GM12878 (cell line): ENCODE results near the gene ARHGAP40. TPM values are rescaled to one million over a fixed set of nuclear protein-coding genes. Genes with fewer than 3 reads are reported as not detected.

Source experiments
- ATAC-seq: fragments of 200-7000 bp; cut with Tn5 transposase; 3 replicates; pipeline ENCODE4 v1.9.1; 2020; ENCODE audit warnings: mild to moderate bottlenecking, moderate library complexity
- BruUV-seq: library from RNA; stranded (reverse); fragments of 400-500 nt; replicated peaks from 2 replicates; lab custom pipeline; 2021; lab: Mats Ljungman, UMichigan
- CTCF ChIA-PET: fragments of 300-600 bp; sonication (Branson Sonifier 250); formaldehyde crosslinking; extraction: SDS; loops from one replicate; lab custom pipeline; 2021; ENCODE audit warnings: inconsistent platforms; lab: Yijun Ruan, JAX
- POLR2A ChIA-PET: fragments of 350-600 bp; formaldehyde crosslinking; extraction: SDS; loops from one replicate; lab custom pipeline; 2021; ENCODE audit warnings: inconsistent platforms; lab: Charles Lee
- RAD21 ChIA-PET: fragments of 300-600 bp; sonication (Branson Sonifier 250); formaldehyde crosslinking; loops from one replicate; lab custom pipeline; 2023; ENCODE audit warnings: antibody characterized with exemption; ENCODE audit not compliant: unreplicated experiment; lab: Charles Lee
- SMC1A ChIA-PET: fragments of 300-600 bp; sonication (Branson Sonifier 250); formaldehyde crosslinking; loops from one replicate; lab custom pipeline; 2023; ENCODE audit not compliant: unreplicated experiment, uncharacterized antibody; lab: Charles Lee
- DNase-seq: peaks from one replicate; pipeline ENCODE4 v3.0.0-alpha.2; 2011; ENCODE audit warnings: low read depth, low spot score
- FAIRE-seq: peaks from 3 replicates; lab custom pipeline; 2011; peaks lifted over from hg19 to GRCh38; lab: Jason Lieb, UNC
- H2AFZ ChIP-seq: 2 replicates; pipeline ENCODE4 v1.6.0; 2011; ENCODE audit warnings: low read depth, low read length, control low read depth; ENCODE audit not compliant: control insufficient read depth
- H3K27ac ChIP-seq: 2 replicates; pipeline ENCODE4 v1.5.1; 2011; ENCODE audit warnings: control low read depth; ENCODE audit not compliant: control insufficient read depth, insufficient read depth
- H3K27me3 ChIP-seq, 2 experiments: replicated peaks in 1 of 2; 2 replicates each; pipeline versions ENCODE4 v1.6.0 to v1.6.1; 2011; ENCODE audit warnings: low read length in 1 of 2; ENCODE audit not compliant: control insufficient read depth in 2 of 2, insufficient read depth in 2 of 2
- H3K36me3 ChIP-seq, 2 experiments: 2 replicates each; pipeline ENCODE4 v1.5.1; 2011; ENCODE audit warnings: low read length in 1 of 2; ENCODE audit not compliant: control insufficient read depth in 2 of 2, insufficient read depth in 2 of 2
- H3K4me1 ChIP-seq: 2 replicates; pipeline ENCODE4 v1.6.1; 2011; ENCODE audit warnings: mild to moderate bottlenecking, low read length, moderate library complexity, mixed read lengths; ENCODE audit not compliant: control insufficient read depth, insufficient read depth
- H3K4me2 ChIP-seq: 2 replicates; pipeline ENCODE4 v1.6.0; 2011; ENCODE audit warnings: control low read depth; ENCODE audit not compliant: control insufficient read depth, insufficient read depth
- H3K4me3 ChIP-seq: fragments of 200-600 bp; sonication (generic); 2 replicates; pipeline ENCODE4 v1.5.1; 2016
- H3K79me2 ChIP-seq: 2 replicates; pipeline ENCODE4 v1.6.0; 2011; ENCODE audit warnings: low read length; ENCODE audit not compliant: control insufficient read depth, insufficient read depth
- H3K9ac ChIP-seq: 2 replicates; pipeline ENCODE4 v1.8.0; 2011; ENCODE audit warnings: low read length, control low read depth, mixed read lengths; ENCODE audit not compliant: control insufficient read depth, insufficient read depth
- H3K9me3 ChIP-seq: replicated peaks from 3 replicates; pipeline ENCODE4 v1.5.1; 2011; ENCODE audit warnings: mild to moderate bottlenecking, low read length; ENCODE audit not compliant: control insufficient read depth, insufficient read depth
- H4K20me1 ChIP-seq: 2 replicates; pipeline ENCODE4 v1.6.0; 2011; ENCODE audit not compliant: control insufficient read depth, insufficient read depth
- ETV6 ChIP-seq, 2 experiments: fragments of 450-650 bp in 1 of 2; IDR thresholded peaks in 1 of 2; conservative IDR thresholded peaks in 1 of 2; 2 replicates each; pipeline ENCODE4 v1.6.1; 2014; ENCODE audit warnings: antibody characterized with exemption in 1 of 2, borderline replicate concordance in 1 of 2, low read depth in 1 of 2, mild to moderate bottlenecking in 1 of 2, moderate library complexity in 1 of 2
- JUNB ChIP-seq: IDR thresholded peaks from 2 replicates; pipeline ENCODE4 v1.6.1; 2016; ENCODE audit warnings: antibody characterized with exemption, mild to moderate bottlenecking
- MYB ChIP-seq: fragments of 150-350 bp; IDR thresholded peaks from 2 replicates; pipeline ENCODE4 v1.6.1; 2014; ENCODE audit warnings: mild to moderate bottlenecking, low read depth, low read length, borderline replicate concordance
- NBN ChIP-seq: fragments of 450-650 bp; IDR thresholded peaks from 2 replicates; pipeline ENCODE4 v1.6.1; 2016
- NFXL1 ChIP-seq: fragments of 450-650 bp; IDR thresholded peaks from 2 replicates; pipeline ENCODE4 v1.6.1; 2017; ENCODE audit warnings: antibody characterized with exemption, mild to moderate bottlenecking, borderline replicate concordance
- PAX5 ChIP-seq: IDR thresholded peaks from 2 replicates; pipeline ENCODE4 v1.6.1; 2011; ENCODE audit warnings: low read depth, low read length, borderline replicate concordance
- PBX3 ChIP-seq: IDR thresholded peaks from 2 replicates; pipeline ENCODE4 v1.6.1; 2011; ENCODE audit warnings: mild to moderate bottlenecking, low read depth, low read length, moderate library complexity; ENCODE audit not compliant: insufficient replicate concordance
- POLR2A ChIP-seq: IDR thresholded peaks from 2 replicates; pipeline ENCODE4 v1.6.1; 2011; ENCODE audit warnings: low read depth, mild to moderate bottlenecking, low read length
- POLR2AphosphoS5 ChIP-seq: IDR thresholded peaks from 2 replicates; pipeline ENCODE4 v1.6.1; 2011; ENCODE audit warnings: mild to moderate bottlenecking, low read length, inconsistent platforms
- RCOR1 ChIP-seq: conservative IDR thresholded peaks from 2 replicates; pipeline ENCODE4 v1.6.1; 2012; ENCODE audit warnings: low read depth, low read length, improper control_type of control experiment
- SP1 ChIP-seq: IDR thresholded peaks from one replicate; pipeline ENCODE4 v1.6.1; 2011; ENCODE audit warnings: low read depth, low read length
- SREBF1 ChIP-seq: IDR thresholded peaks from 2 replicates; pipeline ENCODE4 v1.6.1; 2012; ENCODE audit warnings: mild to moderate bottlenecking, low read length
- STAT3 ChIP-seq: IDR thresholded peaks from 2 replicates; pipeline ENCODE4 v1.6.1; 2011; ENCODE audit warnings: low read depth, low read length, improper control_type of control experiment
- TCF7 ChIP-seq: IDR thresholded peaks from 2 replicates; pipeline ENCODE4 v1.6.1; 2014; ENCODE audit warnings: antibody characterized with exemption, borderline replicate concordance
- ZNF622 ChIP-seq: fragments of 450-650 bp; IDR thresholded peaks from 2 replicates; pipeline ENCODE4 v1.6.1; 2017; ENCODE audit warnings: mild to moderate bottlenecking, inconsistent platforms
- WGBS: methylation state at CpG from one replicate; pipeline ENCODE4 v1.1.6; 2016; ENCODE audit warnings: low lambda C conversion rate; ENCODE audit not compliant: insufficient replicate concordance, insufficient coverage; ENCODE audit errors: missing lambda C conversion rate; 5-methylcytosine and 5-hydroxymethylcytosine counted together
- in situ Hi-C: fragments of 300-500 bp; cut with MboI; formaldehyde crosslinking; loops from 9 replicates; pipeline ENCODE4 v1.14.3; 2018; ENCODE audit warnings: mixed read lengths
- intact Hi-C: fragments of 100-400 bp; cut with micrococcal nuclease; formaldehyde crosslinking; loops from one replicate; pipeline ENCODE4 v1.14.2; 2022; ENCODE audit not compliant: unreplicated experiment
- polyA plus RNA-seq, 11 experiments: library from polyadenylated mRNA; depleted of rRNA in 4 of 11; unstranded in 6 of 11; stranded (reverse) in 5 of 11; fragments of >200 nt; fragmentation: Nextera tagmentation in 4 of 11; fragmentation: Illumina TruSeq in 1 of 11; extraction: Ambion mirVana in 4 of 11; extraction: Trizol in 1 of 11; gene quantifications; 1 replicate in 1 of 11; 2 replicates in 10 of 11; pipeline versions ENCODE4 v1.2.1 to v1.2.3, GENCODE V29; 2011 to 2016; ENCODE audit warnings: inconsistent platforms in 2 of 11, missing spikeins in 2 of 11, low read depth in 1 of 11
- total RNA-seq, 4 experiments: library from RNA; depleted of rRNA in 3 of 4; stranded (reverse); fragments of >200 nt in 3 of 4; fragmentation: Illumina TruSeq in 1 of 4; extraction: Trizol in 1 of 4; gene quantifications; 2 replicates each; pipeline versions ENCODE4 v1.2.1 to v1.2.3, GENCODE V29; 2013 to 2021
- TF ChIP-seq, protein P1 (sequence below): IDR thresholded peaks from 2 replicates; pipeline ENCODE4 v1.6.1; 2011; ENCODE audit warnings: low read depth, low read length, improper control_type of control experiment, borderline replicate concordance
- TF ChIP-seq, protein P2 (sequence below): IDR thresholded peaks from 2 replicates; pipeline ENCODE4 v1.6.1; 2012; ENCODE audit warnings: low read depth, low read length, improper control_type of control experiment

ARHGAP40 gene
- total and polyA plus RNA-seq, 10 of the 15 experiments (the other 5 are each of a cell fraction or from before 2014, with no cell fraction given) = 0.06 to 0.07 TPM; not detected in 8

GRCh38 chr20:38581830-38582358, 19.7 kb upstream of the ARHGAP40 start:
- H3K36me3 ChIP-seq = peaks cover 0 to 1% of the 10 kb centered on the region in 2 experiments; a peak in 1 of 4 replicates
- ChIA-PET RAD21 (no interaction called here), CTCF (no interaction called here), SMC1A (interaction anchor here (0.7 kb wide), 1 partner anchor 18 kb away, joined by 3 read pairs; no protein-coding TSS in a partner anchor), POLR2A (no interaction called here)
- DNase-seq (no peak), ATAC-seq (no peak), FAIRE-seq (no peak)
- H3K79me2 ChIP-seq = no peaks in the 10 kb centered on the region
- no TSS peak for BruUV-seq
- no peak overlapping the region for H3K4me3 ChIP-seq
- no peak overlapping the region for H3K4me2 ChIP-seq
- 7% methylated on average over 4 of the region's 4 CpGs for WGBS
- TF ChIP-seq NFXL1 (no peak), ZNF622 (no peak), RCOR1 (no peak), ETV6 (conservative IDR thresholded peaks at IDR 0.05 in 1 of 2, IDR thresholded peaks at IDR 0.05 in 1 of 2; ENCODE audit: borderline replicate concordance in 1 of 2, low read depth in 1 of 2) (no peak)
- intact Hi-C loops = no loop called here
- H3K27ac ChIP-seq = no peak overlapping the region
- H3K9ac ChIP-seq = no peak overlapping the region
- H4K20me1 ChIP-seq = no peaks in the 10 kb centered on the region
- no peaks in the 10 kb centered on the region for H3K9me3 ChIP-seq
- peaks cover 0 to 2% of the 10 kb centered on the region in 2 experiments; a peak in 2 of 4 replicates for H3K27me3 ChIP-seq
- in situ Hi-C loops = no loop called here
- H3K4me1 ChIP-seq = no peaks in the 10 kb centered on the region
- H2AFZ ChIP-seq = no peak overlapping the region

DNA sequence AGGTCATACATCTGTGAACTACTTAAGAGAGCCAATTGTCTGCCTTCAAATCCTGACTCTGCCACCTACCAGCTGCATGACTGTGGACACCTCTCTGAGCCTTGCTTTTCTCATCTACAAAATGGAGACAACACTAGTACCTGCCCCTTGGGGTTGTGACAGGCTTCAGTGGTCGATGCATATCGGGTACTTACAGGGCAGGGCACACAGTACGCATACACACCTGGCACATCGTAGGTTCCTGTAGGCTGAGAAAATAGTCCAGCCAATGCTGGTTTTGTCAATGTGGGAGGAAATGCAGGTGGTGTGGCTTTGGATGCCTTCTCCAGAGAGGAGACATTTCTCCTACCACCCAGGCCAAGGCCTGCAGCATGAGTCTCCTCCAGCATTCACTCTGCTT, 18.3 kb upstream of the ARHGAP40 start:
- Histone ChIP-seq H3K27me3 (peaks cover 0 to 2% of the 10 kb centered on the region in 2 experiments; a peak in 2 of 4 replicates), H3K4me1 (no peaks in the 10 kb centered on the region), H2AFZ (no peak overlapping the region), H3K4me2 (no peak overlapping the region), H3K79me2 (no peaks in the 10 kb centered on the region), H3K9ac (no peak overlapping the region), H3K9me3 (no peaks in the 10 kb centered on the region), H3K4me3 (no peak overlapping the region), H3K27ac (no peak overlapping the region), H3K36me3 (no peaks in the 10 kb centered on the region), H4K20me1 (no peaks in the 10 kb centered on the region)
- no TSS peak for BruUV-seq
- 25% methylated on average over 4 of the region's 4 CpGs for WGBS
- ATAC-seq (no peak), FAIRE-seq (no peak), DNase-seq (no peak)
- ChIA-PET RAD21 (no interaction called here), SMC1A (no interaction called here), POLR2A (interaction anchor here (0.6 kb wide), 1 partner anchor 851 kb away, joined by 3 read pairs; no protein-coding TSS in a partner anchor), CTCF (no interaction called here)
- intact Hi-C loops (no loop called here), in situ Hi-C loops (no loop called here)
- no peak for TF ChIP-seq POLR2A
- TF ChIP-seq MYB = no peak
- no peak for TF ChIP-seq POLR2AphosphoS5
- no peak for TF ChIP-seq NBN
- TF ChIP-seq PAX5 = no peak
- no peak for TF ChIP-seq SP1
- TF ChIP-seq PBX3 = no peak
- TF ChIP-seq JUNB = no peak
- TF ChIP-seq, protein P1, sequence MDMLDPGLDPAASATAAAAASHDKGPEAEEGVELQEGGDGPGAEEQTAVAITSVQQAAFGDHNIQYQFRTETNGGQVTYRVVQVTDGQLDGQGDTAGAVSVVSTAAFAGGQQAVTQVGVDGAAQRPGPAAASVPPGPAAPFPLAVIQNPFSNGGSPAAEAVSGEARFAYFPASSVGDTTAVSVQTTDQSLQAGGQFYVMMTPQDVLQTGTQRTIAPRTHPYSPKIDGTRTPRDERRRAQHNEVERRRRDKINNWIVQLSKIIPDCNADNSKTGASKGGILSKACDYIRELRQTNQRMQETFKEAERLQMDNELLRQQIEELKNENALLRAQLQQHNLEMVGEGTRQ = no peak
- TF ChIP-seq TCF7 = no peak
- TF ChIP-seq STAT3 = no peak
- no peak for TF ChIP-seq SREBF1
- TF ChIP-seq, protein P2, sequence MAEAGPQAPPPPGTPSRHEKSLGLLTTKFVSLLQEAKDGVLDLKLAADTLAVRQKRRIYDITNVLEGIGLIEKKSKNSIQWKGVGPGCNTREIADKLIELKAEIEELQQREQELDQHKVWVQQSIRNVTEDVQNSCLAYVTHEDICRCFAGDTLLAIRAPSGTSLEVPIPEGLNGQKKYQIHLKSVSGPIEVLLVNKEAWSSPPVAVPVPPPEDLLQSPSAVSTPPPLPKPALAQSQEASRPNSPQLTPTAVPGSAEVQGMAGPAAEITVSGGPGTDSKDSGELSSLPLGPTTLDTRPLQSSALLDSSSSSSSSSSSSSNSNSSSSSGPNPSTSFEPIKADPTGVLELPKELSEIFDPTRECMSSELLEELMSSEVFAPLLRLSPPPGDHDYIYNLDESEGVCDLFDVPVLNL = no peak
